NK-92 treated with Interleukin-12 subunit alpha and Interleukin-12 subunit beta, amount 100 ng/mL, for 24 hours (cell line): ENCODE measurements around the gene ART3.

Source experiments
- DNase-seq: peaks from one replicate; lab custom pipeline; 2025; lab: John Stamatoyannopoulos, UW

ART3 gene

GRCh38 chr4:76148142-76148865 lies 73.8 kb downstream of the ART3 start, which contains the start of gene NUP54:
TSS of gene NUP54 (minus strand) at chr4:76148397. CDS start at chr4:76148374, 23 bp downstream.
- peak; percentile 85 for DNase-seq

- no peak for DNase-seq
Measured at GRCh38 chr4:76153356-76153755, 78.8 kb downstream of the ART3 start.

GRCh38 chr4:76155979-76156378 lies 81.5 kb downstream of the ART3 start:
- no peak for DNase-seq

DNA sequence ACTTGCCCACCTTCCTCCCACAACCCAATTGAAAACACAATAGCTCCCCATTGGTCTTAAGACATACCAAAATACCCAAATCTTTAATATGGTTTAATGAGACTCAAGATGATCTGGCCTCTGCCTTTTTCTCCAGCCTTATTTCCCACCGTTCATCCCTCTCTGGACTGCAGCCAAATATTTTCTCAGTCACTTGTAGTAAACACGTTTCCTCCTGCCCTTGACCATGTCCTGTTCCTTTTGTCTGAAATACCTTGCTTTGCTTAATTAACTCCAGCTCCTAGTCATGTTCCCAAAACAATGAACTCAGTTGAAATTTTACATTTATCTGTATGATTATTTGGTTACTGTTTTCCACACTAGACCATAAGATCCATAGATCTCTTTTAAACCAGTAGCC lies 82.1 kb downstream of the ART3 start:
- DNase-seq = no peak

GRCh38 chr4:76160355-76160754 lies 85.8 kb downstream of the ART3 start:
- no peak for DNase-seq
